HCT116 (cell line): ENCODE results near the gene PHF20. TPM values are rescaled to one million over a fixed set of nuclear protein-coding genes. Genes with fewer than 3 reads are reported as not detected.

Experiments
- ATAC-seq: fragments of 200-7000 bp; cut with Tn5 transposase; 2 replicates; pipeline ENCODE4 v1.9.1; 2020; ENCODE audit warnings: mild to moderate bottlenecking, moderate library complexity
- BruUV-seq: library from RNA; stranded (reverse); fragments of 400-500 nt; replicated peaks from 2 replicates; lab custom pipeline; 2021; lab: Mats Ljungman, UMichigan
- CTCF ChIA-PET: fragments of 300-600 bp; sonication (Branson Sonifier 250); formaldehyde crosslinking; loops from one replicate; lab custom pipeline; 2021; ENCODE audit warnings: antibody characterized with exemption; lab: Charles Lee
- POLR2A ChIA-PET: fragments of 300-600, 350-600 bp; sonication (Branson Sonifier 250); formaldehyde crosslinking; loops from one replicate; lab custom pipeline; 2021; ENCODE audit warnings: antibody characterized with exemption; lab: Charles Lee
- RAD21 ChIA-PET, 2 experiments: fragments of 300-600 bp; sonication (Branson Sonifier 250); formaldehyde crosslinking; loops; one replicate each; lab custom pipeline; 2023; ENCODE audit warnings: low total read pairs in 2 of 2; ENCODE audit not compliant: uncharacterized antibody in 2 of 2, unreplicated experiment in 2 of 2, low non-redundant PET in 1 of 2; lab: Charles Lee
- DNase-seq: peaks from one replicate; pipeline ENCODE4 v3.0.0-alpha.2; 2010; ENCODE audit warnings: low read depth, low spot score
- H2AFZ ChIP-seq: fragments of 200-600 bp; shearing (Covaris generic), sonication (generic); 2 replicates; pipeline ENCODE4 v1.6.1; 2017; ENCODE audit warnings: low read depth, mixed run types, mixed read lengths, antibody characterized with exemption, low read length; ENCODE audit not compliant: poor library complexity, severe bottlenecking
- H3K27ac ChIP-seq: 2 replicates; pipeline ENCODE4 v1.5.1; 2012; ENCODE audit warnings: low read depth, low read length
- H3K27me3 ChIP-seq: fragments of 200-600 bp; sonication (generic); 2 replicates; pipeline ENCODE4 v1.6.1; 2016; ENCODE audit warnings: mixed run types, low read length, mixed read lengths; ENCODE audit not compliant: insufficient read depth
- H3K36me3 ChIP-seq, 2 experiments: fragments of 200-500 bp in 1 of 2; fragments of 200-600 bp in 1 of 2; sonication (Bioruptor generic) in 1 of 2; sonication (generic) in 1 of 2; 2 replicates each; pipeline versions ENCODE4 v1.5.1 to v1.6.1; 2014 to 2016; ENCODE audit warnings: low read length in 2 of 2, inconsistent platforms in 1 of 2, mixed read lengths in 1 of 2, mixed run types in 1 of 2; ENCODE audit not compliant: insufficient read depth in 2 of 2, control insufficient read depth in 1 of 2
- H3K4me1 ChIP-seq, 2 experiments: fragments of 200-600 bp in 1 of 2; sonication (generic) in 1 of 2; 2 replicates each; pipeline versions ENCODE4 v1.5.1 to v1.6.1; 2012 to 2017; ENCODE audit warnings: low read length in 2 of 2, inconsistent platforms in 1 of 2, mild to moderate bottlenecking in 1 of 2, mixed read lengths in 1 of 2, mixed run types in 1 of 2, moderate library complexity in 1 of 2; ENCODE audit not compliant: insufficient read depth in 2 of 2, control insufficient read depth in 1 of 2
- H3K4me2 ChIP-seq: fragments of 200-600 bp; sonication (generic); 2 replicates; pipeline ENCODE4 v1.6.1; 2017; ENCODE audit warnings: mixed run types, low read length, mixed read lengths
- H3K4me3 ChIP-seq, 2 experiments: fragments of 200-600 bp in 1 of 2; sonication (generic) in 1 of 2; replicated peaks in 1 of 2; 2 replicates each; pipeline ENCODE4 v1.5.1; 2011 to 2016; ENCODE audit warnings: low read length in 2 of 2, control low read depth in 1 of 2, low read depth in 1 of 2, mild to moderate bottlenecking in 1 of 2, mixed read lengths in 1 of 2, mixed run types in 1 of 2
- H3K79me2 ChIP-seq: fragments of 200-600 bp; sonication (generic); 2 replicates; pipeline ENCODE4 v1.6.1; 2017; ENCODE audit warnings: mild to moderate bottlenecking, mixed run types, low read length, moderate library complexity, mixed read lengths; ENCODE audit not compliant: insufficient read depth
- H3K9ac ChIP-seq: fragments of 200-600 bp; sonication (generic); 2 replicates; pipeline ENCODE4 v1.6.1; 2016; ENCODE audit warnings: low read length, mixed read lengths
- H3K9me2 ChIP-seq: fragments of 200-600 bp; sonication (generic), shearing (Covaris generic); 2 replicates; pipeline ENCODE4 v1.6.1; 2017; ENCODE audit warnings: mixed run types, mild to moderate bottlenecking, moderate library complexity; ENCODE audit not compliant: insufficient read depth
- H3K9me3 ChIP-seq, 2 experiments: fragments of 200-500 bp in 1 of 2; fragments of 200-600 bp in 1 of 2; sonication (Bioruptor generic) in 1 of 2; sonication (generic) in 1 of 2; 2 replicates each; pipeline ENCODE4 v1.6.1; 2014 to 2017; ENCODE audit warnings: low read length in 2 of 2, mixed read lengths in 2 of 2, inconsistent platforms in 1 of 2, low read depth in 1 of 2, mild to moderate bottlenecking in 1 of 2, mixed run types in 1 of 2, moderate library complexity in 1 of 2; ENCODE audit not compliant: control insufficient read depth in 1 of 2, insufficient read depth in 1 of 2
- H4K20me1 ChIP-seq: fragments of 200-600 bp; sonication (generic), shearing (Covaris generic); 2 replicates; pipeline ENCODE4 v1.6.1; 2017; ENCODE audit warnings: mixed run types, mild to moderate bottlenecking, moderate library complexity; ENCODE audit not compliant: insufficient read depth
- CTCF ChIP-seq, 3 experiments: fragments of 200-600 bp in 1 of 3; sonication (generic) in 1 of 3; IDR thresholded peaks in 2 of 3; conservative IDR thresholded peaks in 1 of 3; 2 replicates each; pipeline ENCODE4 v1.5.1; 2012 to 2017; ENCODE audit warnings: low read depth in 2 of 3, low read length in 2 of 3, antibody characterized with exemption in 1 of 3, borderline replicate concordance in 1 of 3, control low read depth in 1 of 3, mild to moderate bottlenecking in 1 of 3, mixed read lengths in 1 of 3, mixed run types in 1 of 3, moderate library complexity in 1 of 3; ENCODE audit not compliant: insufficient read depth in 1 of 3
- EZH2phosphoT487 ChIP-seq: fragments of 200-600 bp; IDR thresholded peaks from 2 replicates; pipeline ENCODE4 v1.6.1; 2018; ENCODE audit warnings: antibody characterized with exemption, borderline replicate concordance
- RAD21 ChIP-seq: IDR thresholded peaks from 2 replicates; pipeline ENCODE4 v1.6.1; 2012; ENCODE audit warnings: low read depth, mild to moderate bottlenecking
- REST ChIP-seq: IDR thresholded peaks from 2 replicates; pipeline ENCODE4 v1.6.1; 2012; ENCODE audit warnings: low read depth
- ZFX ChIP-seq: fragments of 450-650 bp; IDR thresholded peaks from 2 replicates; pipeline ENCODE4 v1.6.1; 2017
- intact Hi-C: fragments of 100-400 bp; cut with micrococcal nuclease; formaldehyde crosslinking; loops from 2 replicates; pipeline ENCODE4 v1.10.0; 2022
- total RNA-seq: library from RNA; stranded (reverse); gene quantifications from one replicate; pipeline ENCODE4 v1.2.1, GENCODE V29; 2021; ENCODE audit not compliant: unreplicated experiment

Gene PHF20
- total RNA-seq, 1 experiment from 2014 or later, result 40.8 TPM

DNA sequence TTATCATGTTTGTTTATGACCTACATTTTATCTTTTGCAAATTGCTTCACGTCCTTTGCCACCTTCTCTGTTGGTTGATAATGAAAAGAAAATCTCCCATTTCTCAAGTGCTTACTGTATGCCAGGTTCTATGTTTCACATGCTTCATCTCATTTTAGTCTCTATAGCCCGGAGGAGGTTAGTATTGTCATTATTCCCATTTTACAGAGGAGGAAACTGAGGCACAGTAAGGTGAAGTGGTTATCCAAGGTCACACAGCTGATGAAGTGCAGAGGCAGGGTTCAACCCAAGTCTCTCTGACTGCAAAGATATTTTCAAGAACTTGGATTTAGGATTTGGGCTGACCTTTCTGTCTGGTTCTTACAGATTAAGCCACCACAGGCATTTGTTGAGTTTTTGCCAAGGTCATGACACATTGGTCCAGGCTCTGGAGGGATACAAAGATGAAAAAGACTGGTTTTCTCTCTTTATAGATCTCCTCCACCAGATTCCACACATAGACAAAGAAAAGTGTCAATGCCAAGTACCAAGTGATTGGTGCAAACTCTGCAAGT lies 217.2 kb downstream of the PHF20 start:
- TF ChIP-seq REST, result no peak
- H3K9me2 ChIP-seq, result no peaks in the 10 kb centered on the region
- no peaks in the 10 kb centered on the region for H3K36me3 ChIP-seq
- intact Hi-C loops, result no loop called here
- no TSS peak for BruUV-seq
- peaks cover 2 to 14% of the 10 kb centered on the region in 2 experiments; a peak in 2 of 4 replicates for H3K4me1 ChIP-seq
- no peak overlapping the region for H2AFZ ChIP-seq
- H3K4me2 ChIP-seq, result no peak overlapping the region
- H4K20me1 ChIP-seq, result no peaks in the 10 kb centered on the region
- RAD21 ChIA-PET, result interaction anchor here in 1 of 2 experiments (1.5 kb wide), 1 partner anchor 150 kb away, joined by 3 read pairs; no protein-coding TSS in a partner anchor
- H3K9ac ChIP-seq, result no peak overlapping the region
- DNase-seq (no peak), ATAC-seq (no peak)
- no peaks in the 10 kb centered on the region for H3K27me3 ChIP-seq
- no peaks in the 10 kb centered on the region for H3K79me2 ChIP-seq
- H3K4me3 ChIP-seq, result no peak overlapping the region
- H3K27ac ChIP-seq, result no peak overlapping the region
- CTCF ChIA-PET, result interaction anchor here (1.5 to 11.9 kb wide), 2 partner anchors 35 to 149 kb away, joined by 4 to 442 read pairs; partner anchors contain the start of gene SCAND1
- POLR2A ChIA-PET, result no interaction called here
- H3K9me3 ChIP-seq, result no peaks in the 10 kb centered on the region

DNA sequence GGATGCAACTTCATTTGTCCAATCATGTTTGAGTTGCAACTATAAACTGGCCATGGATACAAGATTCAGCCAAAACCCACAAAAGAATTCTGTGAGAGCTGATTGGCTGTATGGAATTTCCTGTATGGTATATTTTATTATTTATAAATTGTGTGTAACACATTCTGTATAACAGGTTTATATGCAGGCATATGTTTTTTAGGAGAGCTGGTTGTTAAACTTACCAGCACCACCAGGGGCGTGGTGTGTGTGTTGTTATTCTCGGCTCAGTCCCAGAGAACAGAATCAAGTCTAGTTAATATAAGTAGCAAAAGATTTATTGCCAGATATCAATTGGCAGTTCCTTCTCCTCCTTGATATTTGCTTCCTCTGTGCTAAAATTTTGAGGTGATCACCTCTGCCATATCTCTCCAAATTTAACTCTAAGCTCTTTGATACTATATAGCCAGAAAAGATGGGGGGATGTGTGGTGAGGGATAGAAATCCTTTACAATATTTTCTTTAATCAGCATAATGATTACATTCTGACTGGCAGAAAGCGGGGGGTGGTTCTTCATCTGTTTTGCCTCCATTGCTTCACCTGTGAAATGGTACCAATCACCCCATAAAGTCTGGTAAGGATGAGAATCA lies 219.4 kb downstream of the PHF20 start:
- H3K9me3 ChIP-seq, result no peaks in the 10 kb centered on the region
- BruUV-seq, result no TSS peak
- H3K27me3 ChIP-seq, result no peaks in the 10 kb centered on the region
- H3K27ac ChIP-seq, result no peak overlapping the region
- ChIA-PET RAD21 (interaction anchor here (1.0 to 2.3 kb wide), 3 partner anchors 147 to 208 kb away, joined by 3 to 10 read pairs (median 6); no protein-coding TSS in a partner anchor), CTCF (interaction anchor here (0.5 to 11.9 kb wide), 17 partner anchors 10 to 438 kb away, joined by 3 to 442 read pairs (median 4); partner anchors contain the start of gene SCAND1), POLR2A (interaction anchor here (1.1 to 1.5 kb wide), 4 partner anchors 34 to 249 kb away, joined by 3 to 7 read pairs (median 4); partner anchors contain the start of genes RBM39 and SCAND1)
- H3K4me1 ChIP-seq, result peaks cover 2 to 23% of the 10 kb centered on the region in 2 experiments; a peak in 3 of 4 replicates
- H3K9ac ChIP-seq, result no peak overlapping the region
- peak overlapping the region; percentile 62 for H2AFZ ChIP-seq
- H3K4me2 ChIP-seq, result peak overlapping the region; percentile 19; the same call in 1 of the 2 replicates
- intact Hi-C loops, result loop anchor here (5.0 kb wide), 1 partner anchor 446 kb away; no protein-coding TSS in a partner anchor
- H3K36me3 ChIP-seq, result no peaks in the 10 kb centered on the region
- peak; percentile 22 for DNase-seq
- H3K79me2 ChIP-seq, result no peaks in the 10 kb centered on the region
- no peaks in the 10 kb centered on the region for H3K9me2 ChIP-seq
- peak; percentile 53 for ATAC-seq
- no peaks in the 10 kb centered on the region for H4K20me1 ChIP-seq
- TF ChIP-seq RAD21 (peak; percentile 25), EZH2phosphoT487 (no peak), ZFX (no peak), CTCF (IDR thresholded peaks at IDR 0.05 in 2 of 3, conservative IDR thresholded peaks at IDR 0.05 in 1 of 3; ENCODE audit: borderline replicate concordance in 1 of 3, insufficient read depth in 1 of 3, low read depth in 2 of 3, low read length in 2 of 3) (peak; percentile 18 to 70 (median 57); a peak in 5 of 6 replicates)
- H3K4me3 ChIP-seq, result no peak overlapping the region
